Subcutaneous adipose tissue (tissue), 4 donors: ENCODE results near the gene ASPA. TPM values are rescaled to one million over a fixed set of nuclear protein-coding genes. Genes with fewer than 3 reads are reported as not detected.

Experiments used
- CTCF ChIP-seq: fragments of 450-650 bp; IDR thresholded peaks from one replicate; pipeline ENCODE4 v1.5.1; 2016; ENCODE audit warnings: low read depth, mild to moderate bottlenecking, control low read depth, antibody characterized with exemption, moderate library complexity
- total RNA-seq, 4 donors: library from RNA; depleted of rRNA; stranded (reverse); fragments of >200 nt; gene quantifications; one replicate each; pipeline ENCODE4 v1.1.0, GENCODE V29; 2016

ASPA gene
- total RNA-seq, 4 donors from 2014 or later: 3.4 to 6.6 (median 5.6) TPM

GRCh38 chr17:3507869-3508268, 32.1 kb downstream of the ASPA start:
- TF ChIP-seq CTCF: no peak

- TF ChIP-seq CTCF: no peak
Measured at GRCh38 chr17:3510090-3510489, 34.3 kb downstream of the ASPA start.

- no peak for TF ChIP-seq CTCF
Measured at GRCh38 chr17:3511852-3512504, 36.2 kb downstream of the ASPA start.

- no peak for TF ChIP-seq CTCF
Measured at GRCh38 chr17:3512505-3513171, 36.8 kb downstream of the ASPA start.

GRCh38 chr17:3513305-3514035, 37.7 kb downstream of the ASPA start:
- no peak for TF ChIP-seq CTCF

- no peak for TF ChIP-seq CTCF
Measured at GRCh38 chr17:3514873-3515272, 39.1 kb downstream of the ASPA start.

- TF ChIP-seq CTCF: no peak
Measured at GRCh38 chr17:3524024-3524423, 48.2 kb downstream of the ASPA start.
